ENCODE results near the gene EVI5L. TPM values are rescaled to one million over a fixed set of nuclear protein-coding genes. Genes with fewer than 3 reads are reported as not detected.

EVI5L gene
- total and polyA plus RNA-seq, 2 of the 4 experiments (the other 2 are of a cell fraction) = 12.7 to 14.6 TPM

DNA sequence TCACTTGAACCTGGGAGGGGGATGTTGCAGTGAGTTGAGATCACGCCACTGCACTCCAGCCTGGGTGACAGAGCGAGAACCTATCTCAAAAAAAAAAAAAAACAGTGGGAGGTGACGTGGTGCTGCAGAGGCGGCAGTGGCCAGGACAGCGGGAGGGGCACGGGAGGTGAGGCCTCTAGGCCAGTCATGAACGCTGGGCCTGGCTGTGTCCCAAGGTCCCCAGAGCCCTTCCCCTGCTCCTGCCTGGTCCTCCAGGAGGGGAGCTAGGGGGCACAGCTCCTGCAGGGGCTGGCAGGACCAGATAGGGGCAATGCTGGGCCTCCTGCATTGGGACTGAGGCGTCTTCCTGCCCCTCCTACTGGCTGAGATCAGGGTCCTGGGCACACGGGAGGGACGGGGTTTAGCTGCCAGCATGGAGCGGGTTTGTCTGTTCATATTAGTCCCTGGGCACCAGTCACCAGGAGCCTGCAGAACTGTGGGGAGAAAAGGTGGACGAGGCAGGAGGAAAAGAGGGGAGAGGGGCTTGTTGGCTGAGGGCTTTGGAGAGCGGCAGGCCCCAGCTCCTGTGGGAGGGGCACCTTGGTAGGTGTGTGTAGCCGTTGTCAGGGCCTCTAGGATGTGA is 78.2 kb downstream of the EVI5L start:
- DNase-seq = no peak

More for the DNA sequence above, 78.2 kb downstream of the EVI5L start:
- Histone ChIP-seq H3K14ac (replicated peaks; ENCODE audit: low read depth, low read length) (no peak overlapping the region), H3K79me1 (ENCODE audit: low read depth in 1 of 2, low read length in 2 of 2) (peaks cover 9 to 39% of the 10 kb centered on the region in 2 experiments; a peak in 3 of 4 replicates), H3K18ac (ENCODE audit: low read depth, low read length) (no peak overlapping the region), H3K4me2 (ENCODE audit: low read depth, low read length) (no peak overlapping the region), H2BK20ac (ENCODE audit: low read depth, low read length) (no peak overlapping the region), H3K56ac (ENCODE audit: extremely low read depth, insufficient read depth, low read length) (no peak overlapping the region), H3K9ac (ENCODE audit: low read depth, low read length) (no peak overlapping the region), H3K36me3 (ENCODE audit: control insufficient read depth, insufficient read depth, low read length) (peaks cover 34% of the 10 kb centered on the region), H4K5ac (ENCODE audit: low read depth, low read length) (no peak overlapping the region), H3K27me3 (ENCODE audit: control insufficient read depth, insufficient read depth, low read length) (no peaks in the 10 kb centered on the region), H3K27ac (ENCODE audit: insufficient read depth, low read length) (no peak overlapping the region), H3K23ac (ENCODE audit: low read depth, low read length) (no peak overlapping the region), H2AK9ac (replicated peaks; ENCODE audit: low read depth, low read length, poor library complexity) (peak overlapping the region; percentile 28), H3K4me1 (ENCODE audit: control insufficient read depth, insufficient read depth, low read length) (peaks cover 6% of the 10 kb centered on the region), H2BK120ac (ENCODE audit: low read depth, low read length) (no peak overlapping the region), H4K8ac (ENCODE audit: low read depth in 2 of 2, low read length in 2 of 2) (no peak overlapping the region), H3K9me3 (ENCODE audit: control insufficient read depth, insufficient read depth, low read length) (no peaks in the 10 kb centered on the region), H2AK5ac (ENCODE audit: low read depth, low read length) (no peak overlapping the region), H2BK15ac (ENCODE audit: low read depth, low read length) (no peak overlapping the region), H4K91ac (ENCODE audit: insufficient read depth, low read depth, low read length) (no peak overlapping the region), H2BK5ac (ENCODE audit: low read depth, low read length, poor library complexity, severe bottlenecking) (no peak overlapping the region), H3K9me1 (ENCODE audit: insufficient read depth, low read length) (peaks cover 4% of the 10 kb centered on the region; the same call in 1 of the 2 replicates), H3K4ac (ENCODE audit: low read depth, low read length) (no peak overlapping the region), H2AFZ (replicated peaks; ENCODE audit: low read length, poor library complexity) (no peak overlapping the region), H4K20me1 (ENCODE audit: insufficient read depth, low read length) (peaks cover 50% of the 10 kb centered on the region), H3K4me3 (ENCODE audit: insufficient read depth, low read depth, low read length) (no peak overlapping the region)
- CTCF ChIA-PET = no interaction called here
- no peak for TF ChIP-seq RCOR1 (IDR thresholded peaks at IDR 0.05; ENCODE audit: insufficient replicate concordance, low read length)
- no peak for TF ChIP-seq MAZ (IDR thresholded peaks at IDR 0.05; ENCODE audit: borderline replicate concordance, low read depth, low read length)
- no peak for TF ChIP-seq BHLHE40 (IDR thresholded peaks at IDR 0.05; ENCODE audit: low read depth, low read length)
- TF ChIP-seq FOS (IDR thresholded peaks at IDR 0.05; ENCODE audit: low read depth, low read length) = no peak
- TF ChIP-seq, protein P1, sequence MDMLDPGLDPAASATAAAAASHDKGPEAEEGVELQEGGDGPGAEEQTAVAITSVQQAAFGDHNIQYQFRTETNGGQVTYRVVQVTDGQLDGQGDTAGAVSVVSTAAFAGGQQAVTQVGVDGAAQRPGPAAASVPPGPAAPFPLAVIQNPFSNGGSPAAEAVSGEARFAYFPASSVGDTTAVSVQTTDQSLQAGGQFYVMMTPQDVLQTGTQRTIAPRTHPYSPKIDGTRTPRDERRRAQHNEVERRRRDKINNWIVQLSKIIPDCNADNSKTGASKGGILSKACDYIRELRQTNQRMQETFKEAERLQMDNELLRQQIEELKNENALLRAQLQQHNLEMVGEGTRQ (IDR thresholded peaks at IDR 0.05; ENCODE audit: low read depth, low read length) = no peak
- TF ChIP-seq NFE2L2 (IDR thresholded peaks at IDR 0.05; ENCODE audit: low read depth, low read length) = no peak
- no peak for TF ChIP-seq SMC3 (IDR thresholded peaks at IDR 0.05; ENCODE audit: low read depth, low read length)
- TF ChIP-seq MAFK (IDR thresholded peaks at IDR 0.05; ENCODE audit: low read depth, low read length) = no peak
- no peak for TF ChIP-seq RFX5 (IDR thresholded peaks at IDR 0.05; ENCODE audit: low read depth, low read length)
- TF ChIP-seq RAD21 (IDR thresholded peaks at IDR 0.05; ENCODE audit: low read length) = no peak
- TF ChIP-seq, protein P2, sequence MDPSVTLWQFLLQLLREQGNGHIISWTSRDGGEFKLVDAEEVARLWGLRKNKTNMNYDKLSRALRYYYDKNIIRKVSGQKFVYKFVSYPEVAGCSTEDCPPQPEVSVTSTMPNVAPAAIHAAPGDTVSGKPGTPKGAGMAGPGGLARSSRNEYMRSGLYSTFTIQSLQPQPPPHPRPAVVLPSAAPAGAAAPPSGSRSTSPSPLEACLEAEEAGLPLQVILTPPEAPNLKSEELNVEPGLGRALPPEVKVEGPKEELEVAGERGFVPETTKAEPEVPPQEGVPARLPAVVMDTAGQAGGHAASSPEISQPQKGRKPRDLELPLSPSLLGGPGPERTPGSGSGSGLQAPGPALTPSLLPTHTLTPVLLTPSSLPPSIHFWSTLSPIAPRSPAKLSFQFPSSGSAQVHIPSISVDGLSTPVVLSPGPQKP (IDR thresholded peaks at IDR 0.05; ENCODE audit: borderline replicate concordance, low read depth, low read length) = no peak
- POLR2A ChIA-PET (ENCODE audit: unreplicated experiment) = interaction anchor here (1.2 kb wide), 1 partner anchor 12 kb away, joined by 4 read pairs; the partner anchor contains the start of gene SNAPC2
- no peak for ATAC-seq (ENCODE audit: low read depth)
- in situ Hi-C loops (cut with MboI; ENCODE audit: low sequenced_read_pairs) = no loop called here
- WGBS, 2 experiments (ENCODE audit: extremely low coverage in 2 of 2, insufficient read length in 1 of 2) = 67% methylated on average over 4 of the region's 14 CpGs; no CpG with 5 or more reads in 1 of the 2 experiments
- dilution Hi-C loops (cut with HindIII; ENCODE audit: low sequenced_read_pairs, unreplicated experiment) = no loop called here
- intact Hi-C loops (cut with micrococcal nuclease) = no loop called here
- BruUV-seq (replicated peaks) = no TSS peak
